Activated CD8-positive, alpha-beta memory T cell treated with anti-CD3 and anti-CD28 coated beads for 24 hours (primary cell): ENCODE measurements around the gene OR51D1.

Experiments used
- DNase-seq: peaks from one replicate; pipeline ENCODE4 v3.0.0-alpha.2; 2020

The OR51D1 gene, protein sequence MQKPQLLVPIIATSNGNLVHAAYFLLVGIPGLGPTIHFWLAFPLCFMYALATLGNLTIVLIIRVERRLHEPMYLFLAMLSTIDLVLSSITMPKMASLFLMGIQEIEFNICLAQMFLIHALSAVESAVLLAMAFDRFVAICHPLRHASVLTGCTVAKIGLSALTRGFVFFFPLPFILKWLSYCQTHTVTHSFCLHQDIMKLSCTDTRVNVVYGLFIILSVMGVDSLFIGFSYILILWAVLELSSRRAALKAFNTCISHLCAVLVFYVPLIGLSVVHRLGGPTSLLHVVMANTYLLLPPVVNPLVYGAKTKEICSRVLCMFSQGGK

DNA sequence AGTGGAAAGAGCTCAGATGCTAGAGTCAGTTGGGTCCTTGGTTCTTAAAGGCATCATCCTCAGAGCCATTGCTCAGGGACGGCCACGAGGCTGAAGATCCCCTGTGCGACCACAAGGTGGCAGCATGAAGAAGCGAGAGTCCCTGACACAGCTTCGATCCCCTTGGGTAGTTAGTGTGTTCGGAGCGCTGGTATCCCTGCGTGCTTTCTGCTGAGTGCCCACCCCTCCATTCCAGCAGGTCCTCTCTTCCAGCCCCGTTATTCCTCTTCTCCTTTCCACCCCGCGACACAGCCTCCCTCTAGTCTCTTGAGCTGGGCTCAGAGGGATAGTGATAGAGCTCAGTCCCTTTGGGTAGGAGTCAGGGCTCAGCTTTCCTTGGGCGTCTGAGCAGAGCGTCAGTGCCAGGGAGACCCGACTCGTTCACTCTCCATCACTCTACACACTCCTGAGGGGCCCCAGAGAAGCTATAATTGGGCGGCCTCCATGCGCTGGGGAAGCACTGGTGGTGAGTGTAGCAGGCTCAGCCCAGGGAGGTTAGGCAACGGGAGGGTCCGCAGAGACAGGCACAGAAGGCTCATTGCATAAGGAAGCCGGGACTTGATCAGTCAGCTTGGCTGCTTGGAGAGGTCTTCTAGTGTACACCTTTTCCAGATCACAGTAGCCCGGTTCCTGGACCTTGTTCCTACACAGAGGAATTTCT lies at the start of gene OR51D1:
Gene OR51D1 (plus strand): TSS at position 516 of the 700 bp plus-strand sequence. CDS start 2,314 bp downstream, outside the sequence.
- peak; percentile 83 for DNase-seq

DNA sequence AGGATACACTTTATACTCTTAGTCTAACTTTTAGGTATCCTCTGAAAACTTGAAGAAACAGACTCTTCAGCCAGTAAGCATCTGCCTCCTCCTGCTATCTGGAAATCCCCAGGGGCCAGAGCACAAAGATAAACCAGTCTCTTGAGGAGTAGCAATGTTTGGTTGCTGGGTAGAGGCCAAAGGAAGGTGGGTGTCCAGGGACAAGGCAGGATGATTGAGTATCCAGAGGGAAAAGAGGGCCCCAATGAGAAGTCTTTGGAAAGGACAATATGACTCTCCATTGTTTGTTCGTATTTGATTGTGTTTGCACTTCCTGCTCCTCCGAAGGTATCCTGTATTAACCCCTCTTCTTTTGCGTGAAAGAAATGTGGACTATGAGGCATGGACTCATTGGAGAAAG lies 48.3 kb upstream of the OR51D1 start:
- no peak for DNase-seq

DNA sequence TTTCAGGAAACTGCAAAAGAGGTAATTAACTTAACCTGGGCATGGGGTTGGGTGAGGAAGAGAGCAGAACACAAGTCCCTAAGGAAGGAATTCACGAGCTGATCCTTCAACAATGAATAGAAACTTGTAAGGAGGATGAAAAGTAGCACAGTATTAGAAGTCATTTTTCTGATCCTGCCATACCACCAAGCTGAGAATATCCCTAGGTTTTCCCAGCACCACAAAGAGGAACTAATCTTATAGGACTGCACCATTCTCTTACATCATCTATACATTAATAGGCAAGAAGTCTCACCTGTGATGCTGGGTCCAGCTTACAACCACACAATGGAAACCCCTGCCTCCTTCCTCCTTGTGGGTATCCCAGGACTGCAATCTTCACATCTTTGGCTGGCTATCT lies 43.5 kb upstream of the OR51D1 start, which contains the start of gene OR52I1:
Gene OR52I1 (plus strand): TSS at position 301 of the 400 bp plus-strand sequence. CDS start 0 bp downstream, at position 301.
- DNase-seq = no peak

DNA sequence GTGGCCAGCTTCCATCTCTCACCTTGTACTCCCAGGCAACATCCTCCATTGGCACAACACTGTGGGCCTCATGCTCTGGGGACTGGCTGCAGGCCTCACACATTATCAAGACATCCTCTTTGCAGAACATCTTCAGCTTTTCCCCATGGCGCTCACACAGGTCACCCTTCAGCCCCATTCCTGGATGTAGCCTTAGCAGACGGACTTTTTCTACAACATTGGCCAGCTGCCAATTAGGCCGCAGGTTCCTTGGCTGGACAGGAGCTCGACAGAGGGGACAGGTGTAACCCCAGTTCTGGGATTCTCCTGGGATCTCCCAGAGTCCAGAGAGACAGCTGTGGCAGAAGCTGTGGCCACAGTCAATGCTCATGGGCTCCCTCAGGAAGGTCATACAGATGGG lies 32.2 kb upstream of the OR51D1 start:
- DNase-seq = no peak

DNA sequence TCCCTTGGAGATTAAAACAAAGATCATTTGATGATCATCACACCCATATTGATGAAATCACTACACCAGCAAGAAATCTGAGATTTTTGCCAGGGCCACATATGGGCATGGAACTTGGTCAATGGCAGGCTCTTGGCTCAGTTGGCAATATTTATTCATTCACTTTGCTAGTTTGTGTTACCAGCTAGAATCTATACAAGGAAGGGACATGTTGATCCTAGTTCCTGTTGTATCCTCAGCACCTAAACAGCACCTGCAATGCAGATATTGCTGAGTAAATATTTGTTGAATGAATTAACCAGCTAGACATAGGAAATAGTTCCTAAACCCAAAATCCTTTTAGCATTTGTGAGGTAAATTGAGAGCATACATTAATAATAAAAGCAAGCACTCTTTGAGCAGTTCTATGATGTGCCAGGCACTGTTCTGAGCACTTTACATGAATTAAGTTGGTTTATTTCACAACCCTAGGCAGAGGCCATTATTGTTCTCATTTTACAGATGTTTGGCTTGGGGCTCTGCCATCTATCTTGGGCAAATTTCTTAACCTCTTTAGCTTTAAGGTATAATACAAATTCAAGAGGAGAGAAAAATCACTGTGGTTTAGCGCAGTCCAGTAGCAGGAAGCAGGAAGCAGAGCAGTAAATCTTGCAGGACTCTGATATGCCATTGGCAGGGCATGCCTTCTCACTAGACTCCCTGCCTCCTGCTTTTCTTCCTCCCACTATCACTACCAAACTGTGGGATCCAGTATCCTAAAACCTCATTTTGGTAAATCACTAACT lies 30.9 kb upstream of the OR51D1 start:
- no peak for DNase-seq

DNA sequence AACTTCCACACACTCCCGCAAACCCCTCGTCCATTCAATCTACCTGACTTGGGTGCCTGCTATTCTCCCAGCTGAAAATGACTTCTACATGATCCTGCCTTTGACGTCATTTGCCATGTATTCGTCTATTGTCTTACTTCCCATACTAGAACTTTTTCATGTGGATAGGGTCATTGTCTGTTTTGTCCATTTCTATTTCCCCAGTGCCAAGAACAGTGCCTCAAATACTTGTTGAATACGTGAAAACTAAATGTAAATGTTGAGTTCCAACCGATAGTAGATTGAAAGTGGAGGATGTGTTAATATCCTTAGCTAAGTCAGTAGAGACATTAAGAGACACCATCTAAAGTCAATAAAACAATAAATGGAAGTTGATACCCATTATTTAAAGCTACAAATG lies 30.2 kb upstream of the OR51D1 start:
- no peak for DNase-seq

DNA sequence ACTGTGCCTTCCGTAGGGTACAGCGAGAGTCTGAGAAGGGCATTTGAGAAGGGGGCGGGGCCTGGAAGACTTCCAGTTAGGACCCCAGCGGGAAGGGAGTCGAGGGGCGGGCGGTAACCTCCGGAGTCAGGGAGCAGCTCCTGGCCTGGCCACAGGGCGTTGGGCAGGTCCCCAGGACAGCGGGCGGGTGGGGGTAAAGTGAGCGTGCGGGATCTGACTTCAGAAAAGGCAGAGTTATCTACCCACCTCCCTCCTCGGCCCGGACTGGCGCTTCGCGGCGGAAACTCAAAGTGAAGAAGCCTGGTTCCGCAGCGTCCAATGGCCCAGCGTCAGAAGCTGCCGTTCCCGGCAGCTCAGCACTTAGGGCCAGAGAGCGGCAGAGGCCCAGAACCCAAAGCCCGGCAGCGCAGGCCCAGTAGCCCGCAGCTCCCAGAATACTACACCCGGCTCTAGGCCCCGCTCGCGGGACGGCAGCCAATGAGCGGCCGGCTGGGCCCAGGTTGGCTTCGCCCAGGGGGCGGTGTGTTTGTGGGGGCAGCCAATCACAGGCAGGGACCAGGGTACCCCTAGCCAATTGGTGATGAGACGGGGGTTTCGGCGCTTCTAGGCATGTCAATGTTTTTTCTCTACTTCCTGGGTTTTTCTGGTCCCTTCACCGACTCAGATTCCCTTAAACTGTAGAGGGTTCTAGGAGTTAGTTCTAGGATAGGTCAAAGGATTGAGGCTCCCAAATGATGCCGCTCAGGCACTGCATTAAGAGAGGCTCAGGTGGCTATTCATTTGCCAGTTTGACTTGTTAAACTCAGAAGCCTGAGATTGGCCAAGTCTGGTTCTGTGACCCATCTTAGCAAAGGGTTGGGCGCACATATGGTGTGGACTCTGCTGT lies 29.3 kb upstream of the OR51D1 start, which contains the start of gene TRIM68:
Gene TRIM68 (minus strand): TSS at position 451 of the 886 bp plus-strand sequence. CDS start 2,727 bp downstream, outside the sequence.
- DNase-seq = peak; percentile 97

DNA sequence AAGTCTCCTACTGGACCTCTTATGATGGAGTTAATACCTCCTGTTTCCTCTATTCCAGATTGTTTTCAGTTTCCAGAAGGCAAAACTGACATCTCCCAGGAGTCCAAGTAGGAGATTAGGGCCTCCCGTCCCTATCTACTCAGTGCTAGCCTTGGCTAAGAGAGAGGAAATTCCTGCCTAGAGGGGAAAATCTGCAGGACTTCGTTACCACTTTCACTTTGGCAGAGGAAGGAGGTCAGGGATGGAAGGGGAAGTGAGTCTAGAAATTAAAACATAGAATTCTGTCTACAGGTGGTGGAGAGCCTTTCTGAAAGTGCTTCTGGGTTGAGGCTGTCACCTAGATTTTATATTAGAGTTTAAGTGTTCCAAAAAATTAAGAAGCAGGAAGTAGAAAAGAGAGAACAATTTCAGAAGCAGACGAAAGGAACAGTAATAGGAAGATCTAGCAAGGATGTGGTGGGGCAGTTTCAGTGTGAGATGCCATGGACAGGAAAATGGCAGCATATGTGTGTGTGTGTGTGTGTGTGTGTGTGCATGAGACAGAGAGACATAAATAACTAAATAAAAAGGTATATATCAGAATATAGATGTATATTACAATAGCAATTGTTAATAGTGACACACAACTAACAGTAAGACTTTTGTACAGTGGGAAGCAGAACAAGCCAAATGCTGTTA lies 26.9 kb upstream of the OR51D1 start:
- no peak for DNase-seq

DNA sequence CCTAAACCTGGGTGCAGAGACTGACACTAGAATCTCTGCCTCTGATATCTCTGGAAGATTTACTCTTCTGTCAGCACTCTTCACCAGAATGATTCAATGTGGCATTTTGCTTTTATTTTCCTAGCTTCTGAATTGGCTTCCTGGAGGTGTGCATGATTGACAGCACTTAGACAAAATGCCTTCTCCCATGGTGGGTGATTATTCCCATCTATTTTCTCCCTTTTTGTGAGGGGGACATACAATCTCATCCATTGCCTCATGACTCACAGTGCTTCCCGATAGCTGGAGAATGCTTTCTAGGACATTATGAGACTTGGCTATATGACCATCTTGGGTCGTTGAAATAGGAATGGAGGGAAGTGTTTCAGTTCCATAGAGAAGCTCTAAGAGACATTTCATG lies 25.3 kb upstream of the OR51D1 start:
- DNase-seq = no peak

DNA sequence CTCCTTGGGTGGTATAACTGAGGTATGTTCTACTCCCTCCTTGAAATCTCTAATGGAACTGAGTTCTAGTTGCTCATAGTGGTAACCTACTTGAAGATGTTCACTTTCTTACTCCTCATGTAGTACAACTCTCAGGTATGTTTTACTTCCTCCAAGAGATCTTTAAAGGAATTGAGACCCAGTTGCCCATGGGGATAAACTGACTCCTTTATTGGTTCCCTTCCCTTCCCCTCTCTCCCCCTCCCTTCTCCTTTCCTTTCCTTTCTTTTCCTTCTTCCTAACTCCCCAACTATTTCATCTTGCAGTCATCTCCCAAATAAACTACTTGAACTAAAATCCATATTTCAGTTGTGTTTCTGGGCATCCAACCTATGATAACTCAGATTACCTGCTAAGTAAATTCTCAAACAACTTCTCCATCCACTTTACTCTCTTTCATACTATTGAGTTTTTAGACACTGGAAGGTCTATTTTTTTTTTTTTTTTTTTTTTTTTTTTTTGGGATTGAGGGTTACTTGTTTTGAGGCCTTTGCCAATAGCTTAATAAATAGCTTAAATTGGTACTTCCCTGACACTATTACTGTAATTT lies 21.3 kb upstream of the OR51D1 start:
- DNase-seq = no peak

DNA sequence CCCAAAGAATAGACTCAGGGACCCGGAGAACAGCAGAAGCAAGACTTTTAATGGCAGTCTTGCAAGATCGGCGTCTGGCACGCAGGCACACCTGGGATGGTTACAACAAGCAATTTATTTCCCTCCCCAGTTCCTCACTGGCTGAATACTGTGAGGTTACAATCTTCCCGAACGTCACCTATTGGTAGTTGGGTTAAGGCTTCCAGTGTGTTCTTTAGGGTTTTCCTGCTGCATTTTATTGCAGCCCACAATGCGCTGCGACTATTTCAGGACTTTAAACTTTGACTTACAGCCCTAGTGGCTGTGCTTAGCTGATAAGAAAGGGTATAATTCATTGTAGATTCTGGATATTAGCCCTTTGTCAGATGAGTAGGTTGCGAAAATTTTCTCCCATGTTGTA lies 17.8 kb upstream of the OR51D1 start:
- no peak for DNase-seq

DNA sequence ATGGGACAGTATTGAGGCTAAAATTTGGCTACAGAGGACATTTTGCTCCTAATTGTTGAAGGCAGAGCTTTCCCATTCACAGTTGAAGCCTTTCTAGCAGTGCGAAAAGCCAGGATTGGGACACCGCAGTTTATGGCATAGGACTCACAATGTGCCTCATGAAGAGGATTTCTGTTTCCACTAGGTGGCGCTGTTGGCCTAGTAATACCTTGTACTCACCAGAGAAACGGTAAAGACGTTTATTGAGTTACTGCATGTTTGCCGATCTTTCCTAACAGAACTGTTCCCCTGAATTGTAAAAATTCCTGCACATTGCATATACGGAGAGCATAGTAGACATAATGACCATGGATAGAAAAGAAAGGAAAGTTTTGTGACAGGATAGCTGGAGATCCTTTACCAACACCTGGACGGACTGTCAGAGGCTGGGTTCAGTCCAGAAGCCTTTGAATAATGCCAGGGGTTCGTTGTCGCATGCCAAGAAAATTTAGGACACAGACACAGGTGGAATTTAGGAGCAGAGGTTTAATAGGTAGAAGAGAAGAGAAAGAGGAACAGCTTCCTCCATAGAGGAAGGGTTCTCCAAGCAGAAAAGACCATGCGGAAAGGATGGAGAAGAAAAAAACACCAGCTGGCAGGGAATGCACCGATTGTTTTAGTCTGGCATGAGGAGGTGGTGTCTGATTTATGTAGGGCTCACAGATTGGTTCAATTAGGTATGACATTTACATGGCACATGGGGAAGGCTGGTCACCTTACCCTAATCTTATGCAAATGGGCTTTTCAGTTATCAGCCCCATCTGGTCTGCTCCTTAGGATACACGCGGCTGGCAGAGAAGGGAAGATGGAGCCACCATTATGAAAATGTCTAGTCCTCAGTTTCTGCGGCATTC lies 10.8 kb upstream of the OR51D1 start:
- no peak for DNase-seq

DNA sequence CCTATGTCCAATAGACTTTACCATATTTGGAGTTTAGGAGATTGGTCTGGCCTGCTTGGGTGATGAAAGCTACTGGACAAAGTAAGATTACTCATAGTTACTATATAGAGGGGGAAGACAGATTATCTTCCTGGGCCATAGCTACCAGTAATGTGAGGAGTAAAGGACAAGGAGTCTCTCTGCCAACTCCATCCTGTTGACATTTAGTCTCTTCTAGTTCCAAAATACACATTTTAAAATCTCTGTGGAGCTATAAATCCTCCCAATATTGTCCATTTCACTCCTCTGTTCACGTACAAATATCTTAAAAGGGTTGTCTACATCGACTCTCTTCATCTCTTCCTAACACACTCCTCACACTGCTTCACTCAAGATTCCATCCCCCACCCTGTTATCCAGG lies 1.1 kb upstream of the OR51D1 start:
- DNase-seq = no peak

DNA sequence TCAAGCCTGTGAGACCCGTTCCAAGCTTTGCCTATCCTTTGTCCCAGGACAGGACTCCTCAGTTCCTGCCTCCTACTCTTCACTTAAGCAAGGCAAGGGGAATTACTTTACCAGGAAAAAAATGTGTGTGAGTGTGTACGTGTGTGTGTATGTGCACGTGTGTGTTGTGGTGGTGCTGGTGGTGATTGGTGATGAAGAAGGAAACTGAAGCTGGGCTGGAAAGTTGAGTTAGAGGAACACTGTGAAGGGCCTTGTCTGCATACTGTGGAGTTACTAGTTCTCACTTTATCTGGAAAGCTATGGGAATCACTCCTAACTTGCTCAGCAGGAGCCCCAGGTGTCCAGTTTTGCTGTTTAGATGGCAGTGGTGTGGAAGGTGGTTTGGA lies 378 bp downstream of the OR51D1 start:
- no peak for DNase-seq

DNA sequence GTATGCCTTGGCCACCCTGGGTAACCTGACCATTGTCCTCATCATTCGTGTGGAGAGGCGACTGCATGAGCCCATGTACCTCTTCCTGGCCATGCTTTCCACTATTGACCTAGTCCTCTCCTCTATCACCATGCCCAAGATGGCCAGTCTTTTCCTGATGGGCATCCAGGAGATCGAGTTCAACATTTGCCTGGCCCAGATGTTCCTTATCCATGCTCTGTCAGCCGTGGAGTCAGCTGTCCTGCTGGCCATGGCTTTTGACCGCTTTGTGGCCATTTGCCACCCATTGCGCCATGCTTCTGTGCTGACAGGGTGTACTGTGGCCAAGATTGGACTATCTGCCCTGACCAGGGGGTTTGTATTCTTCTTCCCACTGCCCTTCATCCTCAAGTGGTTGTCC lies 2.7 kb downstream of the OR51D1 start:
- no peak for DNase-seq

DNA sequence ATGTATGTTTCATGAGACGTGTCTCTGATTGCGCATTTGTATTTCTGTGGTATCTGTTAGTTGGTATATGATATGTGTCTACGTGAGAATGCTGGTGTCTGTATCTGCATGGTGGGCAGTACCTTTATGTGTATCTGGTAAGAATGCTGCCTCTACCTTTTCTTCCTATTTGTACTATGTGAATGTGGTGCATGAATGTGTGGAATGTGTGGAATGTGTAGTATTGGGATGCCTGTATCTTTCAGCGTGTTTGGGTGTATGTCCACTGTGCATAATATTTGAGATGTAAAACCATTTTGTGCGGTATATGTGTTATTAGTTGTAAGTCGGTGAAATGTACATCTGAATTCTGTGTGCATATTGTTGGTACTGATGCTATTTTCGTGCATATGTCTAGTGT lies 4.2 kb downstream of the OR51D1 start:
- no peak for DNase-seq

DNA sequence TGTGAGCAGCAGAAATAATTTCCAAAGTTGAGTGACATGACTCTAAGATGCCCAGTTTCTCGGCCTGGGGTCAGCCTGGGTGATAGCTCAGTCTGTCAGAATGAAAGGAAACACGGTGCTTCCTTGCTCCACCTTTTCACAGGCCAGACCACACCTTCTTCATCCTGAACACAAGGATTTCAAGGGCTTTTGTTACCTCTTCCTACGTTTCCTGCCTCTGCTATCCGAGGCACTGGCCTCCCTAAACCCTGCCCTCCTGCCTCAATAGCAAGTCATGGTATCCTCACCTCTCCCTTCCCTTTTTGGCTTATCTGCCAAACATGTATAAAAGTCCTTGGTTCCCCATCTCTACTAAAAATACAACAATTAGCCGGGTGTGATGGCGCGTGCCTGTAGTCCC lies 4.8 kb downstream of the OR51D1 start:
- no peak for DNase-seq

DNA sequence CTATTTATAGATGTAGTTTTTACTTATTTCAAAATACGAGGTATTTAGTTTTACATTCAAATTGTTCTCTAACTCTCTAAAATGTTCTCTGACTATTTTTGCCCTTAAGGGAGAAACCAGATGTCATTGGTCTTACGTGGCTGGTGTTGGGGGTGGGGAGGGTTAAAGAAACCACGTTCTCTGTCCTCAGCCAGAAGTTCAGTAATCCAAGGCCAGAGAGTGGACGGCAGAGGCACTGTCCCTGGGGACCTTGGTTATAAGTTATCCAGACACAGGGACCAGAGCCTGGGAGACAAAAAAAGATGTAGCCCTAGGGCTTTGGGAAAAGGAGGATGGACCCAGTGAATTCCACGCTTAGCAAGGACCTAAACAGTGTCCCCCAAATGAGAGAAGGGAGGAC lies 5.8 kb downstream of the OR51D1 start:
- DNase-seq = no peak

DNA sequence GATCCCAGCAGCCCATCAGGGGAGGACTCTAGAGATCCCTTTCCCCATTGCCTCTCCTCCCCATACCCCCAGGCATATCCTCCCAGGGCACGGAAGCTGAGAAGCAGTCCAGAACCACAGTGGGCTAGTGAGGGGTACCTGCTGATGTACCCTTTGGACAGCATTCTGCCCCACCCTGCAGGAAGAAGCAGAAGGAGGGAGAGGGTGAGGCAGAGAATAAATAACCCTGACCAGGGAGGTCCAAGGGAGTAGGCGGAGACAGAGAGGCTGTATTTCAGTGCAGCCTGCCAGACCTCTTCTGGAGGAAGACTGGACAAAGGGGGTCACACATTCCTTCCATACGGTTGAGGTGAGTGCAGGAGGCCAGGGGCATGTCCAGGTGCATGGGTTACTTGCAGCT lies 6.4 kb downstream of the OR51D1 start, which contains the start of gene OR51E1:
Gene OR51E1 (plus strand): TSS at position 301 of the 400 bp plus-strand sequence. CDS start 8,545 bp downstream, outside the sequence.
- no peak for DNase-seq

DNA sequence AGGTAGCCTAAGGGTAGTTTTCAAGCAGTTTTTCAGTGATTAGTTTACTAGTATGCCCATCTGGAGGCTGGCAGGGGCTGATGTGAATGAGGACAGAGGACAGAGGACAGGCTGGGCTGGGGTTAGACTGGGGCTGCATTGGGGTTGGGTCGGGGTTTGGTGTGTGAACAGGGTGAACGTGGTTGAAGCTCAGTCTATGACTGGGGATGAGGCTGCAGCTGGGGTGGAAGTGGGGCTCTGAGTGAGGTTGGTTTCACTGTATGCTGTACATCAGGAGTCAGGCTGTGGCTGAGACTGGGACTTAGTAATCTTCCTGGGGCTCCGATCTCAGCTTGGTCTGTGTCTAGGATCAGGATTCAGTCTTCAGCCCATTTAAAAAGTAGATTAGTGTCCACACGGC lies 7.0 kb downstream of the OR51D1 start:
- DNase-seq = no peak
